ENCODE measurements around the gene NID2. TPM values are rescaled to one million over a fixed set of nuclear protein-coding genes. Genes with fewer than 3 reads are reported as not detected.

Gene NID2
- total and polyA plus RNA-seq, 10 of the 15 experiments (the other 5 are each of a cell fraction or from before 2014, with no cell fraction given) = 0.04 to 0.49 (median 0.23) TPM; not detected in 3

DNA sequence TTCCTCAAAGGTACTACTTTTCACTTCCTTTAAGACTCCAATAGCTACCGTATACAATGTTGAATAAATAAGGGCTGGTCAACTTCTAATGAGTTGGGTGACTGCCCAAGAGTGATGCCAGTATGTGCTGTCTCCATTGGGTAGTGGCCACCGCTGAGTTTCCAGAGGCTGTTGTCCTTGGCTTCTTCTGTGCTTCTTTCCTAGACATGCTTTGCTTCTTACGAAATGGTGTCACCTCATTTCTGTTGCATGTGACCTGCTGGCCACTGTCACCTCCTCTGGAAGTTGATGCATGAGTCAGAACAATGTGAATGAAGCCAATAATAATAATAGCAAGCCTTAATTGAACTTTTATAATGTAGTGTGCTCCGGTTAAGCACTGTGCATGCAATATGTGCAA lies 7.5 kb upstream of the NID2 start:
- in situ Hi-C loops (cut with MboI) (no loop called here), intact Hi-C loops (cut with micrococcal nuclease; ENCODE audit: unreplicated experiment) (no loop called here)
- 1% methylated on average over 4 of the region's 4 CpGs for WGBS (ENCODE audit: insufficient coverage, insufficient replicate concordance, low lambda C conversion rate, missing lambda C conversion rate)
- no peak for ATAC-seq
- Histone ChIP-seq H3K4me3 (no peak overlapping the region), H3K79me2 (ENCODE audit: control insufficient read depth, insufficient read depth, low read length) (no peaks in the 10 kb centered on the region), H3K4me1 (ENCODE audit: control insufficient read depth, insufficient read depth, low read length) (no peaks in the 10 kb centered on the region), H2AFZ (ENCODE audit: control insufficient read depth, low read depth, low read length) (no peak overlapping the region), H3K4me2 (ENCODE audit: control insufficient read depth, insufficient read depth) (no peak overlapping the region), H3K27ac (ENCODE audit: control insufficient read depth, insufficient read depth) (no peak overlapping the region), H3K9ac (ENCODE audit: control insufficient read depth, insufficient read depth, low read length) (no peak overlapping the region), H3K36me3 (ENCODE audit: control insufficient read depth in 2 of 2, insufficient read depth in 2 of 2, low read length in 1 of 2) (no peaks in the 10 kb centered on the region), H4K20me1 (ENCODE audit: control insufficient read depth, insufficient read depth) (no peaks in the 10 kb centered on the region), H3K27me3 (replicated peaks in 1 of 2; ENCODE audit: control insufficient read depth in 2 of 2, insufficient read depth in 2 of 2, low read length in 1 of 2) (peaks cover 0 to 3% of the 10 kb centered on the region in 2 experiments; a peak in 2 of 4 replicates), H3K9me3 (replicated peaks; ENCODE audit: control insufficient read depth, insufficient read depth, low read length) (no peaks in the 10 kb centered on the region)
- ChIA-PET RAD21 (ENCODE audit: unreplicated experiment) (no interaction called here), SMC1A (ENCODE audit: uncharacterized antibody, unreplicated experiment) (interaction anchor here (1.2 kb wide), 1 partner anchor 50 kb away, joined by 3 read pairs; no protein-coding TSS in a partner anchor), POLR2A (no interaction called here), CTCF (no interaction called here)
- no peak for FAIRE-seq
- no peak for DNase-seq (ENCODE audit: low read depth, low spot score)
- BruUV-seq (replicated peaks) = no TSS peak
- TF ChIP-seq ZNF622 (IDR thresholded peaks at IDR 0.05) (no peak), POLR2AphosphoS2 (IDR thresholded peaks at IDR 0.05; ENCODE audit: low read depth, low read length) (no peak), RELA (IDR thresholded peaks at IDR 0.05; ENCODE audit: borderline replicate concordance, partially characterized antibody) (no peak), POLR2AphosphoS5 (IDR thresholded peaks at IDR 0.05; ENCODE audit: low read length) (no peak), POU2F2 (IDR thresholded peaks at IDR 0.05; ENCODE audit: borderline replicate concordance, low read depth, low read length) (no peak), CBFB (IDR thresholded peaks at IDR 0.05; ENCODE audit: low read depth) (no peak), HDAC6 (IDR thresholded peaks at IDR 0.05; ENCODE audit: unreplicated experiment) (no peak), CBX3 (IDR thresholded peaks at IDR 0.05; ENCODE audit: borderline replicate concordance, low read depth) (no peak), RCOR1 (conservative IDR thresholded peaks at IDR 0.05; ENCODE audit: low read depth, low read length) (no peak)
- TF ChIP-seq, protein P1, sequence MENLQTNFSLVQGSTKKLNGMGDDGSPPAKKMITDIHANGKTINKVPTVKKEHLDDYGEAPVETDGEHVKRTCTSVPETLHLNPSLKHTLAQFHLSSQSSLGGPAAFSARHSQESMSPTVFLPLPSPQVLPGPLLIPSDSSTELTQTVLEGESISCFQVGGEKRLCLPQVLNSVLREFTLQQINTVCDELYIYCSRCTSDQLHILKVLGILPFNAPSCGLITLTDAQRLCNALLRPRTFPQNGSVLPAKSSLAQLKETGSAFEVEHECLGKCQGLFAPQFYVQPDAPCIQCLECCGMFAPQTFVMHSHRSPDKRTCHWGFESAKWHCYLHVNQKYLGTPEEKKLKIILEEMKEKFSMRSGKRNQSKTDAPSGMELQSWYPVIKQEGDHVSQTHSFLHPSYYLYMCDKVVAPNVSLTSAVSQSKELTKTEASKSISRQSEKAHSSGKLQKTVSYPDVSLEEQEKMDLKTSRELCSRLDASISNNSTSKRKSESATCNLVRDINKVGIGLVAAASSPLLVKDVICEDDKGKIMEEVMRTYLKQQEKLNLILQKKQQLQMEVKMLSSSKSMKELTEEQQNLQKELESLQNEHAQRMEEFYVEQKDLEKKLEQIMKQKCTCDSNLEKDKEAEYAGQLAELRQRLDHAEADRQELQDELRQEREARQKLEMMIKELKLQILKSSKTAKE (IDR thresholded peaks at IDR 0.05; ENCODE audit: low read depth, poor library complexity, severe bottlenecking) = no peak
- TF ChIP-seq, protein P2, sequence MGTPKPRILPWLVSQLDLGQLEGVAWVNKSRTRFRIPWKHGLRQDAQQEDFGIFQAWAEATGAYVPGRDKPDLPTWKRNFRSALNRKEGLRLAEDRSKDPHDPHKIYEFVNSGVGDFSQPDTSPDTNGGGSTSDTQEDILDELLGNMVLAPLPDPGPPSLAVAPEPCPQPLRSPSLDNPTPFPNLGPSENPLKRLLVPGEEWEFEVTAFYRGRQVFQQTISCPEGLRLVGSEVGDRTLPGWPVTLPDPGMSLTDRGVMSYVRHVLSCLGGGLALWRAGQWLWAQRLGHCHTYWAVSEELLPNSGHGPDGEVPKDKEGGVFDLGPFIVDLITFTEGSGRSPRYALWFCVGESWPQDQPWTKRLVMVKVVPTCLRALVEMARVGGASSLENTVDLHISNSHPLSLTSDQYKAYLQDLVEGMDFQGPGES (IDR thresholded peaks at IDR 0.05) = no peak
- TF ChIP-seq, protein P3, sequence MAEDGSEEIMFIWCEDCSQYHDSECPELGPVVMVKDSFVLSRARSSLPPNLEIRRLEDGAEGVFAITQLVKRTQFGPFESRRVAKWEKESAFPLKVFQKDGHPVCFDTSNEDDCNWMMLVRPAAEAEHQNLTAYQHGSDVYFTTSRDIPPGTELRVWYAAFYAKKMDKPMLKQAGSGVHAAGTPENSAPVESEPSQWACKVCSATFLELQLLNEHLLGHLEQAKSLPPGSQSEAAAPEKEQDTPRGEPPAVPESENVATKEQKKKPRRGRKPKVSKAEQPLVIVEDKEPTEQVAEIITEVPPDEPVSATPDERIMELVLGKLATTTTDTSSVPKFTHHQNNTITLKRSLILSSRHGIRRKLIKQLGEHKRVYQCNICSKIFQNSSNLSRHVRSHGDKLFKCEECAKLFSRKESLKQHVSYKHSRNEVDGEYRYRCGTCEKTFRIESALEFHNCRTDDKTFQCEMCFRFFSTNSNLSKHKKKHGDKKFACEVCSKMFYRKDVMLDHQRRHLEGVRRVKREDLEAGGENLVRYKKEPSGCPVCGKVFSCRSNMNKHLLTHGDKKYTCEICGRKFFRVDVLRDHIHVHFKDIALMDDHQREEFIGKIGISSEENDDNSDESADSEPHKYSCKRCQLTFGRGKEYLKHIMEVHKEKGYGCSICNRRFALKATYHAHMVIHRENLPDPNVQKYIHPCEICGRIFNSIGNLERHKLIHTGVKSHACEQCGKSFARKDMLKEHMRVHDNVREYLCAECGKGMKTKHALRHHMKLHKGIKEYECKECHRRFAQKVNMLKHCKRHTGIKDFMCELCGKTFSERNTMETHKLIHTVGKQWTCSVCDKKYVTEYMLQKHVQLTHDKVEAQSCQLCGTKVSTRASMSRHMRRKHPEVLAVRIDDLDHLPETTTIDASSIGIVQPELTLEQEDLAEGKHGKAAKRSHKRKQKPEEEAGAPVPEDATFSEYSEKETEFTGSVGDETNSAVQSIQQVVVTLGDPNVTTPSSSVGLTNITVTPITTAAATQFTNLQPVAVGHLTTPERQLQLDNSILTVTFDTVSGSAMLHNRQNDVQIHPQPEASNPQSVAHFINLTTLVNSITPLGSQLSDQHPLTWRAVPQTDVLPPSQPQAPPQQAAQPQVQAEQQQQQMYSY (CRISPR knock-in tag; IDR thresholded peaks at IDR 0.05) = no peak
- TF ChIP-seq, protein P4, sequence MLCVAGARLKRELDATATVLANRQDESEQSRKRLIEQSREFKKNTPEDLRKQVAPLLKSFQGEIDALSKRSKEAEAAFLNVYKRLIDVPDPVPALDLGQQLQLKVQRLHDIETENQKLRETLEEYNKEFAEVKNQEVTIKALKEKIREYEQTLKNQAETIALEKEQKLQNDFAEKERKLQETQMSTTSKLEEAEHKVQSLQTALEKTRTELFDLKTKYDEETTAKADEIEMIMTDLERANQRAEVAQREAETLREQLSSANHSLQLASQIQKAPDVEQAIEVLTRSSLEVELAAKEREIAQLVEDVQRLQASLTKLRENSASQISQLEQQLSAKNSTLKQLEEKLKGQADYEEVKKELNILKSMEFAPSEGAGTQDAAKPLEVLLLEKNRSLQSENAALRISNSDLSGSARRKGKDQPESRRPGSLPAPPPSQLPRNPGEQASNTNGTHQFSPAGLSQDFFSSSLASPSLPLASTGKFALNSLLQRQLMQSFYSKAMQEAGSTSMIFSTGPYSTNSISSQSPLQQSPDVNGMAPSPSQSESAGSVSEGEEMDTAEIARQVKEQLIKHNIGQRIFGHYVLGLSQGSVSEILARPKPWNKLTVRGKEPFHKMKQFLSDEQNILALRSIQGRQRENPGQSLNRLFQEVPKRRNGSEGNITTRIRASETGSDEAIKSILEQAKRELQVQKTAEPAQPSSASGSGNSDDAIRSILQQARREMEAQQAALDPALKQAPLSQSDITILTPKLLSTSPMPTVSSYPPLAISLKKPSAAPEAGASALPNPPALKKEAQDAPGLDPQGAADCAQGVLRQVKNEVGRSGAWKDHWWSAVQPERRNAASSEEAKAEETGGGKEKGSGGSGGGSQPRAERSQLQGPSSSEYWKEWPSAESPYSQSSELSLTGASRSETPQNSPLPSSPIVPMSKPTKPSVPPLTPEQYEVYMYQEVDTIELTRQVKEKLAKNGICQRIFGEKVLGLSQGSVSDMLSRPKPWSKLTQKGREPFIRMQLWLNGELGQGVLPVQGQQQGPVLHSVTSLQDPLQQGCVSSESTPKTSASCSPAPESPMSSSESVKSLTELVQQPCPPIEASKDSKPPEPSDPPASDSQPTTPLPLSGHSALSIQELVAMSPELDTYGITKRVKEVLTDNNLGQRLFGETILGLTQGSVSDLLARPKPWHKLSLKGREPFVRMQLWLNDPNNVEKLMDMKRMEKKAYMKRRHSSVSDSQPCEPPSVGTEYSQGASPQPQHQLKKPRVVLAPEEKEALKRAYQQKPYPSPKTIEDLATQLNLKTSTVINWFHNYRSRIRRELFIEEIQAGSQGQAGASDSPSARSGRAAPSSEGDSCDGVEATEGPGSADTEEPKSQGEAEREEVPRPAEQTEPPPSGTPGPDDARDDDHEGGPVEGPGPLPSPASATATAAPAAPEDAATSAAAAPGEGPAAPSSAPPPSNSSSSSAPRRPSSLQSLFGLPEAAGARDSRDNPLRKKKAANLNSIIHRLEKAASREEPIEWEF (IDR thresholded peaks at IDR 0.05; ENCODE audit: insufficient replicate concordance, low read depth, low read length) = no peak

All from GM12878 (cell line).